GM19043 (cell line): ENCODE data around the gene BTBD1.
"Not testable (repeated sequence)": the region's sequence is repeated elsewhere in the genome, so short reads cannot be mapped to it uniquely, and the experiment has no call there.

Source experiments
- ATAC-seq: cut with Tn5 transposase; IDR thresholded peaks from one replicate; pipeline ENCODE4 v1.9.1; 2021; ENCODE audit warnings: low read depth; ENCODE audit not compliant: unreplicated experiment

Gene BTBD1

DNA sequence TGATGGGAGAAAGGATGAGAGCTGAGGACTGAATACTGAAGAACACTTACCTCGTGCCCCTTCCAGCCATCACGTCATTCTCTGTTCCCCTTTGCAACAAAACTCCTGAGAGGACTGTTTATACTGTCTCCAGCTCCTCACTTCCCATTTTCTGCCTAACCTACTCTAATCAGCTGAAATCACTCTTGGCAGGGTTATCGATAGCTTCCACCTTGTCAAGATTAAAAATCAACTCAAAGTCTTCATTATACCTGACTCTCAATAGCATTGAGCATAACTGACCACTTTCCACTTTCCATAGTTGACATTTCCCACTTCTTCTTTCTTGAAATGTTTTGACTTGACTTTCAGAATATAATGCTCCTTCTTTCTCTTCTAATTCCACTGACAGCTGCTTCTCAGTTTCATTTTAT, 4.3 kb downstream of the BTBD1 start:
- ATAC-seq: peak; percentile 24

DNA sequence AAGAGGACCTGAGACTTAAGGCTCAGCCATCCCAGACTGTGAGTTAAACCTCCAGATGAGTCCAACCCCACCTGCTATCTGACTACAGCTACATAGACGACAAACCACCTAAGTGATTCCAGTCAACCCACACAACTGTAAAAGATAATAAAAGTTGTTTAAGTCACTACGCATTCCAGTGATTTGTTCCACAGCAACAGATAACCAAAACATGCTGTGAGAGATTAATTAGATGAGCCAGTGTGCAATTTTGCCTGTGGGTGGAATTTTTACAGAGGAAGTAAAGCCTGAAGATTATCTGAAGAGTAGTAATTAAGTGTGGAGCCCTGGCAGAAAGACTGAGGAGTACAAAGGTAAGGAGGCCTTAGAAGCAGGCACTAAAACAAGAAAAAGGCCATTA, 5.4 kb downstream of the BTBD1 start:
- no peak for ATAC-seq

DNA sequence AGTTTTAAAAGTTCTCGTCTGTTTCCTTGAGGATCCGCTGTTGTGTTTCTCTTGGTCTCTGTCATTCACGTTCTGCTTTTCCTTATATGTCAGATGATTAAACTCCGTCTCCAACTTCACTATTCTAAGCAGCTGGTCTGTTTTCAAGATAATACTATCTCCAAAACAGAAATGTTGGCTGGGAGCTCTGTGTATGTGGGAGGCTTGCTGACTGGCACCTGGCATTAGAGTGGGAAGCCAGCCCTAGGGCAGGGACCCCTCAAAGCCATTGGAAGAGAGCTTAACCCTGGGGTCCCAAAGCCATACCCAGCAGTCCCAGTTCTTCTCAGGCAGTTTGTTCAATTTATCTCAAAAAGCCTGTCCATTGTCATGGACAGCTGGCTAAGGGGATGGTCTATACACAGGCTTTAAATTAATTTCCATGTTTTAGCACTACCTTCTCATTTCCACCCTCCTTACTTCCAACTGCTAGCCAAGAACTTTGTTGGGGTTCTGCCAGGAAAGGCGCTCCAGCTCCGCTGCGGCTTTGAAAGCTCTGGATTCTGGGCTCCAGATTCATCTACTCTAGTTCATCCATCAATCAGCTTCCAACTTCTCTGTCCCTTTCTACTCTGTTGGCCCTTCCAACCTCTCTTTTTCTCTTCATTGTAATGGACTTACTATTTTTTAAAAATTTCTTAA, 9.2 kb downstream of the BTBD1 start:
- ATAC-seq: no peak

DNA sequence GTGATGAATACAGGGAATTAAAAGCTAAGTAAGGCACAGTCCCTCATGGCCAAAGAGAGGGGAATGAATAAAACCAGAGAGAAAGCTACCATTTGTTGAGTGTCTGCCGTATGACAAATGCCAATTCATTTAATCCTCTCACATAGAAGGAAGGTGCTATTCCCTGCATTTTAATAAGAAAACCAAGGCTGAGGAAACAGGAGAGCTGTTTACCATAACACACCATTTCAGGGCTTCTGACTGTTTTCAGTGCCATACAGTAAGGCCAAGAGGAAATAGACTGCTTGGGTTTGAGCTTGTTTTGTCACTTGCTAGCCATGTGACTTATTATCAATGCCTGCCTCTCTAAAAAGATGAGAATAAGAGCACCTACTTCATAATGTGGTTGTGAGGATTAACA, 10.1 kb downstream of the BTBD1 start:
- ATAC-seq: no peak

DNA sequence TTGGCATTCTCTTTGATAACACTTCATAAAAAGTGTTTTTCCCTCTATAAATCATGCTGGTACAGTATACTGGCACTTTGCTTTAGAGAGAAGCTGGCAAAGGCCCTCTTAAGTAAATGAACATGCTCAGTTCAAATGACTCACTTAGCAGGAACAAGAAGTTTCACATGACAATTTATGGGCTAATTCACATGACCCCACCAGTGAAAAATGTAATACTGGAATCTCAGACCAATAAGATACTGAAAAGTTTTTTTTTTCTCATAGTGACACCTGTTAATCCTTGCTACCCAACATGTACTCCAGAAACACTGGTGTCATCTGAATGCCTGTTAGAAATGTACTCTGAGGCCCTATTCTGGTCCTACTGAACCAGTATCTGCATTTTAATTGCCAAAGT, 13.9 kb downstream of the BTBD1 start:
- no peak for ATAC-seq

DNA sequence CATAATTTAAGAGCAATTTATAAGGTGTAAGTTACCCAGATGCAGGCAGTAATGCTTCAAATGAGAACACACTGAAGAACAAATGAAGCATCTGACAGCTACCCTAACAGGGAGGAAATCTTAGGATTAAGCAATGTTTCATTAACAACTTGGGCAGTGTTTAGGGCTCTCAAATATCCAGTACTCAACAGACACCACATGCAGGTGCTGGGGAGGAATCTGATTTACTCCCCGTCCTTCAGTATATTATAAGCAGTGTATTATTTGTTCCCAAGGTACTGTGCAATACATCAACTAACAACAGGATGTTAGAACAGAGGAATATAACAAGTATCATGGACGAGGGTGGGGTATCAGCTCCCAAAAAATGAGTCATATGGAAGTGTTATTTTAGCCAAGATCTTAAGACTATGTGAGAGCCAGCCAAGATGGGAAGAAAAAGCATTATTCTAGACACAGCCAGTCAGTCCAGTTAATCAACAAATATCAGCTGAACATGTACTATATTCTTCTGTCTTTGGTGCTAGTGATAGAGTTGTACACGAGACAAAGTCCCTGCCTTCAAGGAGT, 20.4 kb downstream of the BTBD1 start:
- no peak for ATAC-seq

DNA sequence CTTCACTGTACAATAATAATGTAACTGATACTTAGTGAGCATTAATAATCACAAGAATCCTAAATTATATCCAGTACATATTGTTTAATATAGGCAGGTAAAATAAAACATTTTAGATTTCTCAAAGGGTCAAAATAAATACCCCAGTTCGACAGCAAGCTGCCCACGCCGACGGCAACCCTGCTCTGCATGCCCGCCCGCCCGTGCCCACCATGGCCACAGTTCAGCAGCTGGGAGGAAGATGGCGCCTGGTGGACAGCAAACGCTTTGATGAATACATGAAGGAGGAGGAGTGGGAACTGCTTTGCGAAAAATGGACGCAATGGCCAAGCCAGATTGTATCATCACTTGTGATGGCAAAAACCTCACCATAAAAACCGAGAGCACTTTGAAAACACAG, 22.9 kb downstream of the BTBD1 start:
- no peak for ATAC-seq

DNA sequence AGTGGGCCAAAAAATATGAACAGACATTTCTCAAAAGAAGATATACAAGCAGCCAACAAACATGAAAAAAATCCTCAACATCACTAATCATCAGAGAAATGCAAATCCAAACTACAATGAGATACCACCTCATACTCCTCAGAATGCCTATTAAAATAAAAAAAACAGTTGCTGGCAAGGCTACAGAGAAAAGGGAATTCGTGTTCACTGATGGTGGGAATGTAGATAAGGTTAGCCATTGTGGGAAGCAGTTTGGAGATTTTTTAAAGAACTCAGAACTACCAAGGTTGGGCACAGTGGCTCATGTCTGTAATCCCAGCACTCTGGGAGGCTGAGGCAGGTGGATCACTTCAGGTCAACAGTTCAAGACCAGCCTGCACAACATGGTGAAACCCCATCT, 27.8 kb downstream of the BTBD1 start:
- ATAC-seq: no peak

DNA sequence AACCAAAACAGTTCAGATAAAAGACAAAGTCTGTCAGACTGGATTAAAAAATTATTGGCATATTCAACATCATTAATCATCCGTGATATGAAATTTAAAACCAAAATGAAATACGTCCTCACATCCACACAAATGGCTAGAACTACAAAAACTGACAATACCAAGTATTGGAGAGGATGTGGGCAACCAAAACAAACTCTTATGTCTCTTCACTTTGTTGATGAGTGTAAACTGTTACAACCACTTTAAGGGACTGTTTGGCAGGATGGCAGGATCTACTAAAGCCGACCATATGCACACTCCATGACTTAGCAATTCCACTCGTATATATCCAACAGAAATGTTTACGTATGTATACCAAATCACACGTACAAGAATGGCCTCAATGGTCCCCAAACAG, 30.8 kb downstream of the BTBD1 start:
- ATAC-seq: no peak

DNA sequence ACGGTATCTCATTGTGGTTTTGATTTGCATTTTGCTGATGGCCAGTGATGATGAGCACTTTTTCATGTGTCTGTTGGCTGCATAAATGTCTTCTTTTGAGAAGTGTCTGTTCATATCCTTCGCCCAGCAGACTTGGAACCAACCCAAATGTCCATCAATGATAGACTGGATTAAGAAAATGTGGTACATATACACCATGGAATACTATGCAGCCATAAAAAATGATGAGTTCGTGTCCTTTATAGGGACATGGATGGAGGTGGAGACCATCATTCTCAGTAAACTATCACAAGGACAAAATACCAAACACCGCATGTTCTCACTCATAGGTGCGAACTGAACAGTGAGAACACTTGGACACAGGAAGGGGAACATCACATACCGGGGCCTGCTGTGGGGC, 35.8 kb downstream of the BTBD1 start:
- not testable (repeated sequence) for ATAC-seq

DNA sequence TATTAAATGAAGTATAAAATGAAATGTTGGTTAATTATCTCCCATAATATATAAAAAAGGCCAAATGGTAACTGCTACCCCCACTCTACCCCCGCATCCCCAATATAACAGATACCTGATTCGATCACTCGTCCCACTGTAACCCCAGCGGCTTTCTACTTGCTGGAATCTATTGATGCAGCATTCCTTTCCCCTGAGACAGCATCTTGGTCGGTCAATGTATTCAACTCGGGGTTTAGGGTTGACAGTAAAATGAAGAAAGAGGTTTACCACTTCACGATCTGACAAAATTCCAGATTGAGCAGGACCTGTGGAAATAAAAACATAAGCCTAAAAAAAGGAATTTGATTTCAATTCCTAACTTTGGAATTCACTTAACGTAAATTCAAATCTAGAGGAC, 37.0 kb downstream of the BTBD1 start:
- no peak for ATAC-seq

DNA sequence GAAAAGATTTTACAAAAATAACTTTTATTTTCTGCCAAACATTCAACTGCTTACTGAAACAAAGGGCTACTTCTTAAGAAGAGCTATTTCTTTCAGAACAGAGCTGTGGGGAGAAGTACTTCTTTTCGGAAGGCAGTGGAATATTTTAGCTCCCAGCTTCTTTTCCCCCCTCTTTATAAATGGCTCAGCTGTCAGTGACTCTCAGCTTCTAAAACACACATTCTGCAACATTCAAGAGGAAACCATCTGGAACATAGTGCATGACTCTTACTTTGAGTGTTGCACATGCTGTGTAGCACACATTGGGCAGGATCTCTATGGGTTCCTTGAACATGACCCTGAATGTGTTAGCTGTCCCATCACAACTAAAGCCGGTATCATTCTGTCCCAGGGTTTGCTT, 48.6 kb downstream of the BTBD1 start:
- ATAC-seq: no peak

DNA sequence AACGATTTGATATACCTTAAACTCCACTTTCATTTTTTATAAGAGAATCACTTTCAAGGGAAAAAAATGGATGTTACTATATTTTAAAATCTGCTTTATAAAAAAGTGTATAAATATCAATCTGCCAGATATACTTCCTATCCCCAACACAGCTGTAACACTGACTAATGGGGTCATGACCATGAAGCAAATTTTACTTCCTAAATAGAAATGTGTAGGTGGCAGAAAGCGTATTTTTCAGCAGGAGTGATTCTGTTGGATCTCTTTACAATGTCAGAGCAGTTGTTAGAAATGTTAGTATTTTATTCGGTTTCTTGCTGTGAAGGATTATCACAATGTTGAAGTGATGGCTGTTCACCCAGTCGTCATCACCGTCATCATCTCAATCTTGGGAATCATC, 50.1 kb downstream of the BTBD1 start:
- ATAC-seq: no peak

DNA sequence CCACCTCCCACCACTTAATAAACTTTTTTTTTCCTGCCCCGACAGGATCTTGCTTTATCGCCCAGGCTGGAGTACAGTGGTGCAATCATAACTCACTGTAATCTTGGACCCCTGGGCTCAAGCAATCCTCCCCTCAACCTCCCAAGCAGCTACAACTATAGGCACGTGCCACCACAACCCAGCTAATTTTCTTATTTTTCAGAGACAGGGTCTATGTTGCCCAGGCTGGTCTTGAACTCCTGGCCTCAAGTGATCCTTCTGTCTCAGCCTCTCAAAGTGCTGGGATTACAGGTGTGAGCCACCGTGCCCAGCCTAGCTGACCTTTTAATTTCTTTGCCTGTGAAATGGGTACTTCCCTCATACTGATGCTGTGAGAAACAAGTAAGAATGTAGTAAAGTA, 51.7 kb downstream of the BTBD1 start:
- no peak for ATAC-seq

DNA sequence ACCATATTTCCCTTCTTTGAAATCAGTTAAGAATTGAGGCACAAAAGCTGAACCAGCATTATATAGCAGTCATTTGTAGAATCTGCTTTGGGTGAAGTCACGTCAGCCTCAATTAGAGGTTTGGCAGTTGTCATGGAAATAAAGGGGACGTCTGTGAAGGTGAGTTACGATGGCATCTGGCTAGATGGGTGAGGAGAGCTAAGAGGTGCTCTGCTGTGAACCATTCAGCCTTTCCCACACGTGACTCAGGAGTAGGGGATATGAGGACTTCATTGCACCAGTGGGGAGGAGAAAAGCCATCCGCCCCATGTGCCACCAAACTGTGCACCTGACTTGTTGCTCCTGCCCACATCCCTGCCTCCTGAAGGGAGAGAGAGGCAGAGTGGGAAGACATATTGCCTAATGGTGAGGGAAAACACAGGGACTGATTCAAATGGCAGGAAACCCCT, 52.8 kb downstream of the BTBD1 start:
- ATAC-seq: no peak

DNA sequence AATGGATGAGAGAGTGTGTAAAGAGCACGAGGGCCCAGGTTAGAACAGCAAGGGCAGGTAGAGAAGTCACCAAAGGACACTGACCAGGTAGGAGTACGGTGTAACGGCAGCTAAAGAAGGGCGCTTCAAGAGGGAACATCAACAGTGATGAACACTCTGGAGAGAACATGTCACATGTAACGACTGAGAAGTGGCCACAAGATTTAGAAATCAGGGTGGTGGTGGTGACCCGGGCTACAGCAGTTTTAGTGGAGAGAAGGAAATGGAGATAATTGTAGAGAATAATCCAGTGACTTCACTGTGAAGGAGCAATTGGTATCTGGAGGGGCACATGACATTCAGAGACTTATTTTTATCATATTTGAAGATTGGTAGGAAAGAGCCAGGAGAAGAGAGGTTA, 54.4 kb downstream of the BTBD1 start:
- ATAC-seq: no peak

DNA sequence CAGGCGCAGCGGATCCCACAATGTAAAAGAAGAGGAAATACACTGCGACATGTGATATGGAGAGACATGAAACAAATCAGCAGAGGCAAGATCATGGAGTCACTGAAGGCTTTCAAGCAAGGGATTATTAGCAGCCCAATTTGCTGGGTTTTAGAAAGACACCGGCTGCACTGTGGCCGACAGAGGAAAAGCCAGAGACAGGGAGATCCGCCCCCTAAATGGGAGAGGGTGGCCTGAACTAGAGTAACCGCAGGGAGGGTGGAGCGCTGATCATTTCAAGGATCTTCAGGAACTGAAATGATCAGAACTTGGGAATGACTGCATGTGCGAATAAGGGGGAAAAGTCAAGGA, 55.0 kb downstream of the BTBD1 start:
- ATAC-seq: no peak

DNA sequence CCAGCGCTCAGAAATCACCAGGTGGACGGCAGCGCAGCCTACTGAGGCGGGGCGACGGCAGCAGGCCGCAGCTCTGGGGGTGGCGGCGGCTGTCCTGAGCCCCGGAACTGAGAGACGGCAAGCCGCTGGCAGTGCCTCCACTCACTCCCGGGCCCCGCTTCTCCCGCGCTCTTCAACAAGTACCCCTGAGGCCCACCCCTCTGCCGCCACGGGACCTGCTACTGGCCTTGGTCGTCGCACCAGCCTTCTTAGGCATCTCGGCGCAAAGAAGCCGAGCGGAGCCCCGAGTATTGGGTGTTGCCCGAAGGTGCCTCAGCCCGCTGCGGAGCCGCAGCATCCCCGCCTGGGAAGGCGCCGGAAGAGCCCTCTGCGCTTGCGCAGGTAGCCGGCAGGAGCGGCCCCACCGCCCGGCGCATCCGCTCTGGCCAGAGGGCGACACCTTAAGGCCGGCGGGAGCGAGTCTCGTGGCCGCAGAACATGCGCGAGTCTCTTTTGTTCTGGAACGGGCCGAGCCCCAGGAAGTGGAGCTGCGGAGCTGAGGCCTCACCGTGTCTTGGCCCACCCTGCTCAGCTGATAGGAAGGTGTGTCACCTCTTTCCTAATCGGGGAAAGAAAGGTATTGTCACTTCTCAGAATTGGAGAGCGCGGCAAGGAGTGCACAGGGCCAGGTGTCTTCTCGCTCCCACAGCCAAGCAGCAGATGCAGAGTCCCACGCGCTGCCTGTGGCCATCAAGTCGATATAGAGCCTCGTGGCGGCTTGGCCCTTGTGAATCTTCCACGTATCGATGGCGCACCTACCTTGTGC, 55.6 kb downstream of the BTBD1 start, which contains the start of gene C15orf40:
Gene C15orf40 (minus strand): TSS at position 369 of the 805 bp plus-strand sequence. CDS start 32 bp downstream, at position 337.
- peak; percentile 77 for ATAC-seq

DNA sequence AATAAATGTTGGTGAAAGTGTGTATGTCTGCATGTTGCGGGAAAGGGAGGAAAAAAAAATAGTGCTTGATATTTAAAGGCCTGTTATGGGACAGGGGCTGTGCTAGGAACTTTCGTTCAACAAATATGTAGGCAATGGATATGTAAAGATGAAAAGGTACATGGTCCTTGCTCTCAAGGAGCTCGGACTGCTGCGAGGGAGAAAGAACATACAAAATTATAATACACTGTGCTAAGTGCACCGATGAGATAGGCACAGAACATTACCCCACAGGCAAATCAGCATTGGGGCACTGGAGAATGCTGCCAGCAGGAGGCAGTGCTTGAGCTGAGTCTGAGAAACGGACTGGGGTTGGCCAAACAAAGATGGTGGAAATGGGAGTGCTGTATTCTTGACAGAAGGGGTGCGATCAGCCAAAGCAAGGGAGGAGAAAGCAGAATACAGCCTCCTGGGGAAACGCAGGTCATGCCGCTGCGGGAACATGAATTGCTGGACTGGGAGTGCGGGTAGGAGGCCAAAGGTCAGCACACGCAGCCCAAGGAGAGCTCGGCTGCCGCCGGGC, 56.3 kb downstream of the BTBD1 start:
- ATAC-seq: peak; percentile 48

DNA sequence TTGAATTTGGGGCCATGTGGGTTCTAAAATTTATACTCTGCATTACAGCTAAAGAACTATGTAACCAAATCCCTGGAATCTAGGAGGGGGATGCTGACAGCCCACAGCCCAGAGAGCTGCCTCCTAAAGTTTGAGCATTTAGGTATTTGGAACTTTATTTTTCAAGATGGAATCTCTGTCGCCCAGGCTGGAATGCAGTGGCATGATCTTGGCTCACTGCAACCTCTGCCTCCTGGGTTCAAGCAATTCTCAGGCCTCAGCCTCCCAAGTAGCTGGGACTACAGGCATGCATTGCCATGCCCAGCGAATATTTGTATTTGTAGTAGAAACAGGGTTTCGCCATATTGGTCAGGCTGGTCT, 66.4 kb downstream of the BTBD1 start:
- not testable (repeated sequence) for ATAC-seq

DNA sequence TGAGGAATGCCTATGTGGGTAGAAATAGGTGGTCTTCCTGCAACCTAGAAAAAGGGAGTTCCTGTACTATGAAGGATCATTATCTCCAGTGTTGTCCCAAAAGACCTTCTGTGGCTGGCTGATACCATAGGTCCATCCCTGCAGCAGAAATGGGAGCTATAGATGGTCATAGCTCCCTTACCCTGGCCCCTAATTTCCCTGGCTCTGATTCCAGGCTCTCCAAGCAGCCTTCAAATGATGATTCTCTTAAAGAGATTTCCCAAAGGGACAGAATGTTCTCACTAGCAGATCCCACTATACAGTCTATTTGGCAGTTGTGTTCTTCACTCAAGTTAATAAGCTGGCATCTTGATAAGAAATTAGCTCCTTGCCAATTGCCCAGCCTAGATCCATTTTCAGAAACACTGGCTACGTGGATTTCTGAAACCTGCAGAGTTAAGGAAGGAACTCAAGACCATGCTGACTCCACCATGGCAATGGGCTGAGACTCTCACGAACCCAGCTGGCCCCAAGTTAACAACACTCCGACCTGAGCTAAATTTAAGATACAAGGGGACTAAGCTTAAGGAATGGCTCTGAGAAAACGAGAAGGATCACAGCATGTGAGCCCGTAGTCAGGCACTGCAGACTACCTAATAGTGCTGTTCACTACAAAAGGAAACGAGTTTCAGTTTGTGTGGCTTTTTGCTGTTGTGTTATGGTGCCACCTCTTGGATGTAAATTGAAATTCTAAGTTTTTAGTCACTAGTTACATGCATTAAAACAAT, 67.0 kb downstream of the BTBD1 start:
- ATAC-seq: peak; percentile 89
